Smooth muscle cell (in vitro differentiated cells): ENCODE data around the gene FLRT1. TPM values are rescaled to one million over a fixed set of nuclear protein-coding genes. Genes with fewer than 3 reads are reported as not detected.

Experiments
- DNase-seq: peaks from one replicate; lab custom pipeline; 2025; ENCODE audit not compliant: unreplicated experiment; lab: John Stamatoyannopoulos, UW
- H2AFZ ChIP-seq: fragments of 200-600 bp; sonication (generic); 2 replicates; pipeline ENCODE4 v1.6.0; 2016; ENCODE audit warnings: antibody characterized with exemption, low read depth, mild to moderate bottlenecking
- H3F3A ChIP-seq: fragments of 200-600 bp; sonication (generic); 2 replicates; pipeline ENCODE4 v1.6.0; 2017; ENCODE audit warnings: antibody characterized with exemption, low read depth
- H3K27ac ChIP-seq: fragments of 200-600 bp; sonication (generic); 2 replicates; pipeline ENCODE4 v1.5.1; 2016; ENCODE audit warnings: low read depth, mild to moderate bottlenecking
- H3K27me3 ChIP-seq: fragments of 200-600 bp; sonication (generic); 2 replicates; pipeline ENCODE4 v1.6.1; 2016; ENCODE audit warnings: low read depth, mild to moderate bottlenecking
- H3K36me3 ChIP-seq: fragments of 200-600 bp; sonication (generic); 2 replicates; pipeline ENCODE4 v1.5.1; 2016; ENCODE audit warnings: low read depth
- H3K4me1 ChIP-seq: fragments of 200-600 bp; sonication (generic); 2 replicates; pipeline ENCODE4 v1.5.1; 2016; ENCODE audit warnings: low read depth
- H3K4me2 ChIP-seq: fragments of 200-600 bp; sonication (generic); 2 replicates; pipeline ENCODE4 v1.6.0; 2016; ENCODE audit warnings: mild to moderate bottlenecking
- H3K4me3 ChIP-seq: fragments of 200-600 bp; sonication (generic); 2 replicates; pipeline ENCODE4 v1.5.1; 2016; ENCODE audit warnings: mild to moderate bottlenecking
- H3K79me2 ChIP-seq: fragments of 200-600 bp; sonication (generic); 2 replicates; pipeline ENCODE4 v1.6.0; 2016; ENCODE audit warnings: low read depth, mild to moderate bottlenecking
- H3K9ac ChIP-seq: fragments of 200-600 bp; sonication (generic); 2 replicates; pipeline ENCODE4 v1.6.0; 2016; ENCODE audit warnings: low read depth
- H3K9me3 ChIP-seq: fragments of 200-600 bp; sonication (generic); replicated peaks from 2 replicates; pipeline ENCODE4 v1.5.1; 2016; ENCODE audit warnings: low read depth
- H4K20me1 ChIP-seq: fragments of 200-600 bp; sonication (generic); 2 replicates; pipeline ENCODE4 v1.6.0; 2016; ENCODE audit warnings: low read depth
- WGBS: methylation state at CpG from one replicate; pipeline ENCODE4 v1.1.7; 2016; ENCODE audit warnings: low lambda C conversion rate; 5-methylcytosine and 5-hydroxymethylcytosine counted together
- polyA plus RNA-seq: library from polyadenylated mRNA; unstranded; fragments of >200 nt; fragmentation: Nextera tagmentation; extraction: Ambion mirVana; gene quantifications from 2 replicates; pipeline ENCODE4 v1.2.1, GENCODE V29; 2016
- total RNA-seq: library from RNA; depleted of rRNA; stranded (reverse); fragments of >200 nt; gene quantifications from 2 replicates; pipeline ENCODE4 v1.2.3, GENCODE V29; 2014
- TF ChIP-seq, protein P1 (sequence below): fragments of 200-600 bp; sonication (generic); IDR thresholded peaks from 2 replicates; pipeline ENCODE4 v1.5.1; 2017; ENCODE audit warnings: borderline replicate concordance, mild to moderate bottlenecking, antibody characterized with exemption; ENCODE audit not compliant: insufficient read depth, poor library complexity, severe bottlenecking

FLRT1 gene
- total and polyA plus RNA-seq, 2 experiments from 2014 or later: 0.26 to 0.76 TPM

DNA sequence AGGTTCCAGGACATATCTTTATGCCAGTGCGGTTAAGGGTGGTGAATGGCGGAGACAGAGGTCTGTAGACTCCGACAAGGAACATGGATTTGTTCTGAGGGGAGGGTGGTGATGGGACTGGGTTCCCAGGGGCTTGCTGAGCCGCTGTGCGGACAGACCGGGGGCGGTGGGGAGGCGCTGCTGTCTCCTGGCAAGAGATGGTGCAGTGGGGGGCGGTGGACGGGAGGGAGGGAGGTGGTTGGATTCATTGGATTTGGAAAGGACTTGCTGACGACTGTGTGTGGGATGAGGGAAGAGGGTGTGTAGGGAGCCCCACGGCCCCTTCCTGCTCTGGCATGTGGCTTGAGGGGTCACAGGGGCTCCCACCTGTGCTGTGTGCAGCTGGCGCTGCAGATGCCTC is 43.2 kb downstream of the FLRT1 start:
- H3K79me2 ChIP-seq: no peaks in the 10 kb centered on the region
- H3K27me3 ChIP-seq: no peaks in the 10 kb centered on the region
- TF ChIP-seq, protein P1, sequence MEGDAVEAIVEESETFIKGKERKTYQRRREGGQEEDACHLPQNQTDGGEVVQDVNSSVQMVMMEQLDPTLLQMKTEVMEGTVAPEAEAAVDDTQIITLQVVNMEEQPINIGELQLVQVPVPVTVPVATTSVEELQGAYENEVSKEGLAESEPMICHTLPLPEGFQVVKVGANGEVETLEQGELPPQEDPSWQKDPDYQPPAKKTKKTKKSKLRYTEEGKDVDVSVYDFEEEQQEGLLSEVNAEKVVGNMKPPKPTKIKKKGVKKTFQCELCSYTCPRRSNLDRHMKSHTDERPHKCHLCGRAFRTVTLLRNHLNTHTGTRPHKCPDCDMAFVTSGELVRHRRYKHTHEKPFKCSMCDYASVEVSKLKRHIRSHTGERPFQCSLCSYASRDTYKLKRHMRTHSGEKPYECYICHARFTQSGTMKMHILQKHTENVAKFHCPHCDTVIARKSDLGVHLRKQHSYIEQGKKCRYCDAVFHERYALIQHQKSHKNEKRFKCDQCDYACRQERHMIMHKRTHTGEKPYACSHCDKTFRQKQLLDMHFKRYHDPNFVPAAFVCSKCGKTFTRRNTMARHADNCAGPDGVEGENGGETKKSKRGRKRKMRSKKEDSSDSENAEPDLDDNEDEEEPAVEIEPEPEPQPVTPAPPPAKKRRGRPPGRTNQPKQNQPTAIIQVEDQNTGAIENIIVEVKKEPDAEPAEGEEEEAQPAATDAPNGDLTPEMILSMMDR: no peak
- peaks cover 25% of the 10 kb centered on the region for H4K20me1 ChIP-seq
- no peak overlapping the region for H3K4me3 ChIP-seq
- H3K4me2 ChIP-seq: no peak overlapping the region
- no peak overlapping the region for H3K9ac ChIP-seq
- H3K4me1 ChIP-seq: no peaks in the 10 kb centered on the region
- no peaks in the 10 kb centered on the region for H3K36me3 ChIP-seq
- H3K9me3 ChIP-seq: no peaks in the 10 kb centered on the region
- H2AFZ ChIP-seq: no peak overlapping the region
- WGBS: 82% methylated on average over 13 of the region's 13 CpGs
- no peak for DNase-seq
- no peak overlapping the region for H3K27ac ChIP-seq
- H3F3A ChIP-seq: no peaks in the 10 kb centered on the region

DNA sequence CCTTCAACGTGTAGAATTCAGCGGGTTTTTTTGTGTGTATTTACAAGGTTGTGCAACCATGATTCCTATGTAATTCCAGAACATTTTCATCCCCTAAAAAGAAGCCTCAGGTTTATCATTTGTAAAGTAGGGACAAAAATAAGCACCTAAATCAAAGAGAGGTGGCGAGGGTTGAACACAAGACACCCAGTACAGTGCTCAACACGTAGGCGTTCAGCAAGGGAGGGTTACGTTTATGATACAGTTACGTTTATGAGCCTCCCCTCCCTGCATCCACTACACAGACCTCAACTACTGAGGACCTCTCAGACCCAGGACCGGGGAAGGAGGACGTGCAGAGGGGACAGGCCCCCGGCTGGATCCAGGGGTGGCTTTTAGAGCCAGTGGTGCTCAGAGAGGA is 44.7 kb downstream of the FLRT1 start:
- Histone ChIP-seq H3K79me2 (no peaks in the 10 kb centered on the region), H3K36me3 (no peaks in the 10 kb centered on the region), H3K27me3 (no peaks in the 10 kb centered on the region), H3K4me2 (no peak overlapping the region), H4K20me1 (peaks cover 25% of the 10 kb centered on the region), H3K27ac (no peak overlapping the region), H3K9me3 (no peaks in the 10 kb centered on the region), H3K4me1 (no peaks in the 10 kb centered on the region), H3F3A (no peaks in the 10 kb centered on the region), H2AFZ (no peak overlapping the region), H3K9ac (no peak overlapping the region), H3K4me3 (no peak overlapping the region)
- DNase-seq: no peak
- WGBS: 85% methylated on average over 10 of the region's 10 CpGs
- TF ChIP-seq, protein P1: no peak

DNA sequence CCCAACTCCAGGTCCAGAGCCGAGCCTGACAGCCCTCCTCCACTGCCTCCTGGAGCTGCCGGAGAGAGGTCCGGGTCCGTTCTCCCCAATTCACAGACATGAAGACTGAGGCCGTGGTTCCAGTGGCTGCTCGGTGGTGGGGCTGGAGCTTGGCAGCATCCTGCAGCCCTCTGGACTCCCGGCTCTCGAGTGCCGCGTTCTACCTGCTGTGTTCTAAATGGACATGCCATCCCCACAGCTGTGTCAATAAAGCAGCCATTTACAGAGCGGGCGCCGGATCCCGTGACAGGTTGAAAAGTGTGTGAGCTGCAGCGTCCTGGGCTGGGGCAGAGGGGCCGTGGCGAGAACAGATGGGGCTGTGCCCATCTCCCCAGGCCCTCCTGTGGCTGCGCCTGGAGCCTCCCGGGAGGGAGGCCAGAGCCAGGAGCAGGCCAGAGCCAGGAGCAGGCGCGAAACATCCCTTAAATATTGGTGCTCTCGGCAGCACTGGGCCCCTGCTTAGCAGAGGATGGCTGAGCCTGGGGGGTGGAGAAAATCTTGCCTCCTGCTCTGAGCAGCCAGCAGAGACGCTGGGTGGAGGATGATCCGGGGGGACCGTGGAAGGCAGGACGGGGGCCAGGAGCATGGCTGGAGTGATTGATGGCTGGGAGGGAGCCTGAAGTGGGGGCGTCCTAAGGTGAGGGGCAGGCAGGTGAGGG is 46.2 kb downstream of the FLRT1 start:
- Histone ChIP-seq H3K4me2 (no peak overlapping the region), H3K36me3 (no peaks in the 10 kb centered on the region), H3F3A (no peaks in the 10 kb centered on the region), H3K4me3 (no peak overlapping the region), H3K79me2 (no peaks in the 10 kb centered on the region), H3K4me1 (no peaks in the 10 kb centered on the region), H3K27me3 (no peaks in the 10 kb centered on the region), H3K9me3 (no peaks in the 10 kb centered on the region), H2AFZ (no peak overlapping the region), H3K9ac (no peak overlapping the region), H3K27ac (no peak overlapping the region), H4K20me1 (peaks cover 16% of the 10 kb centered on the region)
- DNase-seq: no peak
- TF ChIP-seq, protein P1: no peak
- 88% methylated on average over 27 of the region's 27 CpGs for WGBS
